Measurements from ENCODE around the gene ZNF574.
A peak's percentile ranks its signal among the peaks of the same experiment; 100 is the strongest.
"Not testable (repeated sequence)": the region's sequence is repeated elsewhere in the genome, so short reads cannot be mapped to it uniquely, and the experiment has no call there.

ZNF574 gene, protein sequence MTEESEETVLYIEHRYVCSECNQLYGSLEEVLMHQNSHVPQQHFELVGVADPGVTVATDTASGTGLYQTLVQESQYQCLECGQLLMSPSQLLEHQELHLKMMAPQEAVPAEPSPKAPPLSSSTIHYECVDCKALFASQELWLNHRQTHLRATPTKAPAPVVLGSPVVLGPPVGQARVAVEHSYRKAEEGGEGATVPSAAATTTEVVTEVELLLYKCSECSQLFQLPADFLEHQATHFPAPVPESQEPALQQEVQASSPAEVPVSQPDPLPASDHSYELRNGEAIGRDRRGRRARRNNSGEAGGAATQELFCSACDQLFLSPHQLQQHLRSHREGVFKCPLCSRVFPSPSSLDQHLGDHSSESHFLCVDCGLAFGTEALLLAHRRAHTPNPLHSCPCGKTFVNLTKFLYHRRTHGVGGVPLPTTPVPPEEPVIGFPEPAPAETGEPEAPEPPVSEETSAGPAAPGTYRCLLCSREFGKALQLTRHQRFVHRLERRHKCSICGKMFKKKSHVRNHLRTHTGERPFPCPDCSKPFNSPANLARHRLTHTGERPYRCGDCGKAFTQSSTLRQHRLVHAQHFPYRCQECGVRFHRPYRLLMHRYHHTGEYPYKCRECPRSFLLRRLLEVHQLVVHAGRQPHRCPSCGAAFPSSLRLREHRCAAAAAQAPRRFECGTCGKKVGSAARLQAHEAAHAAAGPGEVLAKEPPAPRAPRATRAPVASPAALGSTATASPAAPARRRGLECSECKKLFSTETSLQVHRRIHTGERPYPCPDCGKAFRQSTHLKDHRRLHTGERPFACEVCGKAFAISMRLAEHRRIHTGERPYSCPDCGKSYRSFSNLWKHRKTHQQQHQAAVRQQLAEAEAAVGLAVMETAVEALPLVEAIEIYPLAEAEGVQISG

GRCh38 chr19:42075616-42076379 lies at the start of gene ZNF574:
TSS of gene ZNF574 (plus strand) at chr19:42076166. CDS start at chr19:42078607, 2,441 bp downstream.
- DNase-seq (ENCODE audit: low read depth), result peak; percentile 97

GRCh38 chr19:42028304-42029216 lies 47.4 kb upstream of the ZNF574 start:
- peak; percentile 49 for DNase-seq (ENCODE audit: low read depth)

DNA sequence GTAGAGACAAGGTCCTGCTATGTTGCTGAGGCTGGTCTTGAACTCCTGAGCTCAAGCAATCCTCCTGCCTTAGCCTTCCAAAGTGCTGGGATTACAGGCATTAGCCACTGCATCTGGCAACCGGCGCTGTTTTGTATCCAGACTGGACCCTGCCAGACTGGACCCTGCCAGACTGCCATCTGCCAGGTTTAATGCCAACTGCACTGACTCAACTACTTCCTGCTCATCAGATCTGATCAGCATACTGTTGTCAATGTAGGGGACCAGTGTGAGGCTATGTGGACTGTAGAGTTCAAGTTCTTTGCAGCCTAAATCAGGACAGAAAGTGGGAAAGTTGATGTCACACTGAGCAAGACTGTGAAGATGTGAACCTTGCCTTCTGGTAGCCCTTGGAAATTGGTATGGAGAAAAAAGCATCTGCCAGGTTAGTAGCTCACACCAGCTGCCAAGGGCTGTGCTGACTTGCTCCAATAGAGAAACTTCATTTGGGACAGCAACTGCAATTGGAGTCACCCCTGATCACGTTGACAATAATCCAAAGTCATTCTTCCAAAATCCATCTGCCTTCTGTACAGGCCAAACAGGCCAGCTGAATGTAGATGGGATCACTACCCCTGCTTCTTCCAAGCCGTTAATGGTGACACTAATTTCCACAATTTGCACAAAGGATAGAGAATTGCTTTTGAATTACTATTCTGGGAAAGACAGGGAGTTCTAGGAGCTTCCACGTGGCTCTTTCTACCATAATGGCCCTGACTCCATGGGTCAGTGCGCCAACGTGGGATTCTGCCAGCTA lies 45.1 kb upstream of the ZNF574 start:
- DNase-seq (ENCODE audit: low read depth), result no peak

DNA sequence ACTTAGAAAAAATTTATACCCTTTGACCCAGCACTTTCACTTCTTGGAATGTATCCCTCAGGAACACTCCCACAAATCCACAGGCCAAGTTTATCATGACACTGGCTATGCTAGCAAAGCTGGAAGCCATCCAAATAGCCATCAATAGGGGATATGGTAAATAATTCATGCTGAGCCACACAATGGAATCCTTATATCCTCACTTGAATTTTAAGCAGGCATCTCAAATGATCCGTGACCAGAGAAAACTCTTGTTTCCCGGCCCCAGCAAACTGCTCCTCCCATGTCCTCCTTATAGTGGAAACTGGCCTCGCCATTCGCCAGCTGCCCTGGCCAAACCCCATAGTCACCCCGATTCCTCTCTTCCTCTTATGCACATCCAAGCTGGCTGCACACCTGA lies 43.5 kb upstream of the ZNF574 start:
- DNase-seq (ENCODE audit: low read depth), result no peak

DNA sequence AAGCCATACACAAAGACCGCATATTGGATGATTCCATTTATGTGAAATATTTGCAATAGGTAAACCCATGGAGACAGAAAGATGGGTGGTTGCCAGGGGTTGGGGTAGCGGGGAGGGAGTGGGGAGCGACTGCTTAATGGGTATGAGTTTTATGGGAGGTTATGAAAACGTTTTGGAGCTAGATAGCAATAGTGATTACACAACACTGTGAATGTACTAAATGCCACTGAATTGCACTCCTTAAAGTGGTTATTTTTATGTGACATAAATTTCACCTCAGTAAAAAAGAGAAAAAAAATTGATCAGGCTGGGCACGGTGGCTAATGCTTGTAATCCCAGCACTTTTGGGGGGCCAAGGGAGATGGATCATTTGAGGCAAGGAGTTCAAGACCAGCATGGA lies 42.6 kb upstream of the ZNF574 start:
- no peak for DNase-seq (ENCODE audit: low read depth)

DNA sequence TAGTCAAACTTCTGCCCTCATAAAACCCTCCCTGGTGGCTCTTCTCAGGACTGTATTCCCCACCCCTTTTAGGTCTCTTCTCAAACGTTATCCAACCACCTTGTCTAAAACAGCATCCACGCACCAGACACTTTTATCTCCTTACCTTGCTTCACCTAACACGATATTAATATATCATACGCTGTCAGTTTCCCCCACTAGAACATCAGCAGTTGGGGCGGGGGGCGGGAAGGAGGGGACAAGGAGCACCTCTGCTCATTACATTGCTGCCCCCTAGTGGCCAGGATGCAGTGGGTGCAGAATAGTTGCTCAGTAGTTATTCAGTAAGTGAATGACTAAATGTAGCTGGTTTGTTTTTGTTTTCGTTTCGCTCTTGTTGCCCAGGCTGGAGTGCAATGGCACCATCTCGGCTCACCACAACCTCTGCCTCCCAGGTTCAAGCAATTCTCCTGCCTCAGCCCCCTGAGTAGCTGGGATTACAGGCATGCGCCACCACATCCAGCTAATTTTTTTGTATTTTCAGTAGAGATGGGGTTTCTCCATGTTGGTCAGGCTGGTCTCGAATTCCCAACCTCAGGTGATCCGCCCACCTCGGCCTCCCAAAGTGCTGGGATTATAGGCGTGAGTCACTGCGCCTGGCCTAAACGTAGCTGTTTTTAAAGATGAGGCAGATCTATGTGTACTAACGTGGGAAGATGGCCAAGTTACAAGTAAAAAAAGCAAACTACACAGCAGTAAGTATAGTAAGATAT lies 41.1 kb upstream of the ZNF574 start:
- DNase-seq (ENCODE audit: low read depth), result peak; percentile 50

DNA sequence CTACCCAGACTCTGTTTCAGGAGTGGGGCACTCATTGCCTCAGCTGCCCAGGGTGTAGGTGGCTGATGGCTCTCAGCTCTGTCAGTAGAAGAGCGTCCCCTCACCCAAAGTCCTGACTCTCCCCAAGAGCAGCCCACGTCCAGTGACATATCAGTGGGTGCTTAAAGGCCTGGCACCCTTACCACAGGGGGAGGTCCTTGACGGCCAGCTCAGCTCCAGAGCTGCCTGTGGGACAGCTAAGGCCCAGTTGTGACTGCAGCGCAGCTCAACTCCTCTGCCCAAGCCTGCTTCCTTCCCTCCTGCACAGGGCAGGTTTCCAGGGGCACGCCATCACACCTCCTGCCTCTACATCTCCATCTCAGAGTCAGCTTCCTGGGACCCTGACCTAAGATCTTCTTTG lies 38.3 kb upstream of the ZNF574 start:
- no peak for DNase-seq (ENCODE audit: low read depth)

DNA sequence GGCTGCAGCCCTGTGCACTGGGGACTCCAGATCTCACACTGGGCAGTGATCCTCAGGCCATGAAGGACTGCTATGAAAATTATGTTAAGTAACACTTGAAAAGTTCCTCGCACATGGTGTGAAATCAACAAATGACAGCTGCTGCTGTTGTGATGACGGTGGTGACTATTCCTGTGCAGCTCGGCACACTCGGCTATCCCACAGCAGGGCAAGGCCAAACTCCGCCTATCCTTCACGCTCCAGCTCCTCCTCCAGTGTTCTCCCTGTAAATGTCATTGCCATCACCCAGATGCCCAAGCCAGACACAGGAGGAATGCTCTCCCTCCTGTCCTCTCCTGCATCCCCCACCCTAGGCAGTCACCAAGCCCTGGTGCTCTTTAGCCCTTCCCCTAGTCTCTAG lies 37.3 kb upstream of the ZNF574 start:
- no peak for DNase-seq (ENCODE audit: low read depth)

- no peak for DNase-seq (ENCODE audit: low read depth)
These were observed 35.9 kb upstream of the ZNF574 start for GRCh38 chr19:42040031-42040430.

- not testable (repeated sequence) for DNase-seq (ENCODE audit: low read depth)
These were observed 35.5 kb upstream of the ZNF574 start for GRCh38 chr19:42040491-42040890.

- DNase-seq (ENCODE audit: low read depth), result no peak
These were observed 33.4 kb upstream of the ZNF574 start for GRCh38 chr19:42042455-42043170.

DNA sequence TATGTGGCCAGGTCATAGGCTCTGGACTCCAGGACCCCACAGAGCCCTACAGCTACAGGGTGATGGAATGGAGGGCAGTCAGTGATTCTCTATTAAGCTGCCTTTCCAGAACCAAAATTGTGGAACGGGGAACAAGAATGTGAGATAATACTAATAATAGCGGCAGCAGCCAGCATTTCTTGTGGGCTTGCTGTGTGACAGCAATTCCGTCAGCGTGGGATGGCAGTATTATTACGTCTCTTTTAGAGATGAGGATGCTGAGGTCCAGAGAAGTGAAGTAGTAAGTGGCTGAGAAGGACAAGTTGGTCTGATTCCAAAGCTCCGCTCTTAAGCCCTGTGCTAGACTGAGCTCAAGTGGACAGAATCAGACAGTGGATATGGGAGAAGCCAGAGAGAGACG lies 30.4 kb upstream of the ZNF574 start:
- DNase-seq (ENCODE audit: low read depth), result no peak

DNA sequence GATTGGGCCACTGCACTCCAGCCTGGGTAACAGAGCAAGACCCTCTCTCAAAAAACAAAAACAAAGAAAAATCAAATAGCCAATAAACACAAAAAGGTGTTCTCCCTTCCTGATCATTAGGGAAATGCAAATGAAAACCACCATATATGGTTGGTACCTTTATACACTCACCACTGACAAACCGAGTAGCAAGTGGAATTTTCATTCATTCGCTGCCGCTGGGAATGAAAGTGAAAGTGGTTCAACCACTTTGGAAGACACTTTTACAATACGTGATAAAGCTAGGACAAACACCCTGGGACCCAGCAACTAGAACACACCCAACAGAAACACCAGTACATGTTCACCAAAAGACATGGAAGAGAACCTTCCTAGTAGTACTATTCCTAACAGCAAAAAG lies 27.0 kb upstream of the ZNF574 start:
- no peak for DNase-seq (ENCODE audit: low read depth)

DNA sequence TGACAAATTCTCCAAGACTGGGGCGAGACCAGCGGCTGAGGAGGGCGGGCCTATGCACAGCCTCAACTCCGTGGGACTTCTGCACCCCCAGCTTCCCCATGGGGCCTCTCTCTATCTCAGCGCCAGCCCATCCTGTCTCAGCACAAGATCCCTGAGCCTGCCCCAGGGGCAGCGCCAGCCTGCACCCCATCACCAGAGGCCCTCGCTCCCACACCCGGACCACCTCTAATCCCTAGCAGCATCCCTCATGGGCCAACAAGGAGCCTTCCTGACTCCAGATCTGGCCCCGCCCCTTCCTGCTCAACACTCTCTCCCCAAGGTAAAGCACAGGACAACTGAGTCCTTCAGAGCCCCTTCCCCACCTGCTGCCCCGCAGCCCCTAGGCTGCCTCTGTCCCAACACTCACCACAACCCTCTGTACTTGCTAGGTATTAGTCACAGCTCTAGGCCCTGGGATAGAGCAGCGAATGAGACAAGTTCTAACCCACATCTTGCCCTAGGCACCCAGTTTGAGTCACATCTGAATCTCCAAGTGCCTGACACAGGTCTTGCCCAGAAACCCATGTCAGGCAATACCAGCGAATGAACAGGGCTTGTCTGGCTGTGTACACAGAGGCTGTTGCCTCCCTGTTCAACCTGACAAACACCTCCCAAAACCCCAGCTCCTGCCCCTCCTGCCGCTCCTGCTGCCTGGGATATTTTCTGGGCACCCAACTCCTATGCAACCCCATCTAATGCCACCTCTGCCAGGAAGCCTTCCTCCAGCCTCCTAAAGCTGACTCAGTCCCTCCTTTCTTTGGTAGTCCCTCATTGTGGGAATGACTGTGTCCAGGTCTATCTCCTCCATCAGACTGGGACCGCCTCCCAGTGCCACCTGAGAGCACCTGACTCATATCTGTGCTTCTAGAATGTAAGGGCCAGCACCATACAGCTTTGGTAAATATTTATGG lies 24.5 kb upstream of the ZNF574 start:
- DNase-seq (ENCODE audit: low read depth), result peak; percentile 40

- DNase-seq (ENCODE audit: low read depth), result no peak
These were observed 23.6 kb upstream of the ZNF574 start for GRCh38 chr19:42052241-42052863.

DNA sequence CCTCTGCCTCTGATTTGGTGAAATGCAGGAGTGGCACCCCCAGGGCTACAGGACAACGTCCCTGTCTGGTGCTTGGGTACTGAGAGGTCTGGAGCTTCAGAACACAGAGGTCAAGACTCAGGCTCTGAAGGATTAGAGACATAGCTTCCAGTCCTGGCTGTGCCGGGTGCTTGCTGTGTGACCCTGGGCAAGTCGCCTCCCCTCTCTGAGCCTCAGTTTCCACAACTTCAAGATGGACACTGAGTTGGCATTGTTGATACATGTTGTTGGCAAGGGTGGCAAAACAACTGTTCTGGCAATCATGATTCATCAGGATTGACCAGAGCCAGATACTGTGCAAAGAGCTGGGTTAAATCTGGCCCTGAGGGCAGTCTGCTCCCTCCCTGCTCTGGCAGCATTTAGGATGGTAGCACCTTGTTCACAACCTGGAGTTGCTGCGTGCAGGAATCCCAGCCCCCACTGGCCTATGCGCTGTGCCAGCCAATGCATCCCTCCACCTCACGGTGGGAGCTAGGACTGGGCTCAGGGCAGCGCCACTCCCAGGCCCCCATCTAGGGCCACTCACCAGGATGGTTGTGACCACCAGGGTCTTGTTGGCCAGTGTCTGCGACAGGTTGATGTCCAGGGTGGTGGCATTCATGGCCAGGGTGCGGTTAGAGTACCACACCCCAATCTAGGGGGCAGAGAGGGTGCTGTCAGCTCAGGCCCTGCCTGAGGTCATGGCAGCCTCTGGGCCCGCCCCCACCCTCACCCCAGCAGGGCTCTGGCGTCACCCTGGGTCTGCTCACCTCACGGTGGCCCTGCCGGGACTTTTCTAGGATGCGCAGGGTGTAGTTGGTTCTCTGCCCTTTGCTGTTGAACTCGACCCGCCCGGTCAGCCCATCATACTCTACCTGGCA lies 22.7 kb upstream of the ZNF574 start:
- no peak for DNase-seq (ENCODE audit: low read depth)

Data from activated T-cell treated with anti-CD3 and anti-CD28 coated beads for 48 hours (primary cell).